Neural progenitor cell (in vitro differentiated cells): ENCODE results near the gene FOLR2. TPM values are rescaled to one million over a fixed set of nuclear protein-coding genes. Genes with fewer than 3 reads are reported as not detected.

Experiments
- DNase-seq: peaks from one replicate; pipeline ENCODE4 v3.0.0-alpha.2; 2016; ENCODE audit warnings: low spot score
- H2AFZ ChIP-seq: fragments of 200-600 bp; sonication (generic); replicated peaks from 2 replicates; pipeline ENCODE4 v1.6.1; 2016; ENCODE audit warnings: antibody characterized with exemption
- H3F3A ChIP-seq: fragments of 200-600 bp; sonication (generic); 2 replicates; pipeline ENCODE4 v1.6.1; 2016; ENCODE audit warnings: antibody characterized with exemption, low read depth
- H3K27ac ChIP-seq: fragments of 200-600 bp; sonication (generic); 2 replicates; pipeline ENCODE4 v1.5.1; 2016; ENCODE audit warnings: mild to moderate bottlenecking
- H3K27me3 ChIP-seq: fragments of 200-600 bp; sonication (generic); 2 replicates; pipeline ENCODE4 v1.6.1; 2016; ENCODE audit warnings: mild to moderate bottlenecking, moderate library complexity
- H3K36me3 ChIP-seq: fragments of 200-600 bp; sonication (generic); 2 replicates; pipeline ENCODE4 v1.5.1; 2016
- H3K4me1 ChIP-seq: fragments of 200-600 bp; sonication (generic); 2 replicates; pipeline ENCODE4 v1.6.1; 2016; ENCODE audit warnings: mixed run types
- H3K4me2 ChIP-seq: fragments of 200-600 bp; sonication (generic); 2 replicates; pipeline ENCODE4 v1.6.1; 2016
- H3K4me3 ChIP-seq: fragments of 200-600 bp; sonication (generic); 2 replicates; pipeline ENCODE4 v1.5.1; 2016
- H3K79me2 ChIP-seq: fragments of 200-600 bp; sonication (generic); 2 replicates; pipeline ENCODE4 v1.6.1; 2016; ENCODE audit warnings: low read depth
- H3K9ac ChIP-seq: fragments of 200-600 bp; sonication (generic); 2 replicates; pipeline ENCODE4 v1.6.1; 2016
- H3K9me3 ChIP-seq: fragments of 200-600 bp; sonication (generic); 2 replicates; pipeline ENCODE4 v1.5.1; 2016; ENCODE audit warnings: low read depth
- H4K20me1 ChIP-seq: fragments of 200-600 bp; sonication (generic); 2 replicates; pipeline ENCODE4 v1.6.1; 2016; ENCODE audit warnings: low read depth
- H3K27ac Mint-ChIP-seq: 3 replicates; pipeline ENCODE4 v1.8.0; 2021; ENCODE audit warnings: mixed read lengths
- H3K27me3 Mint-ChIP-seq: 2 replicates; pipeline ENCODE4 v1.8.0; 2022; ENCODE audit warnings: low read depth, mild to moderate bottlenecking, inconsistent platforms, moderate library complexity, mixed read lengths; ENCODE audit not compliant: insufficient read depth
- H3K36me3 Mint-ChIP-seq: 3 replicates; pipeline ENCODE4 v1.8.0; 2021; ENCODE audit warnings: mixed read lengths
- H3K4me1 Mint-ChIP-seq: 3 replicates; pipeline ENCODE4 v1.8.0; 2021; ENCODE audit warnings: mixed read lengths
- H3K4me3 Mint-ChIP-seq: 3 replicates; pipeline ENCODE4 v1.8.0; 2021; ENCODE audit warnings: mild to moderate bottlenecking, moderate library complexity, mixed read lengths
- H3K9me3 Mint-ChIP-seq: 3 replicates; pipeline ENCODE4 v1.8.0; 2020; ENCODE audit warnings: mixed read lengths
- EZH2 ChIP-seq: fragments of 200-600 bp; sonication (generic); IDR thresholded peaks from 2 replicates; pipeline ENCODE4 v1.6.1; 2017; ENCODE audit warnings: antibody characterized with exemption, mild to moderate bottlenecking, moderate library complexity
- EZH2phosphoT487 ChIP-seq: fragments of 200-600 bp; sonication (generic); IDR thresholded peaks from 2 replicates; pipeline ENCODE4 v1.6.1; 2017; ENCODE audit warnings: antibody characterized with exemption
- total RNA-seq: library from RNA; depleted of rRNA; stranded (reverse); fragments of >200 nt; gene quantifications from 2 replicates; pipeline ENCODE4 v1.2.3, GENCODE V29; 2015; ENCODE audit warnings: low replicate concordance
- TF ChIP-seq, protein P1 (sequence below): fragments of 200-600 bp; sonication (generic); IDR thresholded peaks from 2 replicates; pipeline ENCODE4 v1.5.1; 2017; ENCODE audit warnings: antibody characterized with exemption, mild to moderate bottlenecking

FOLR2 gene
- total RNA-seq, 1 donor from 2014 or later = not detected

DNA sequence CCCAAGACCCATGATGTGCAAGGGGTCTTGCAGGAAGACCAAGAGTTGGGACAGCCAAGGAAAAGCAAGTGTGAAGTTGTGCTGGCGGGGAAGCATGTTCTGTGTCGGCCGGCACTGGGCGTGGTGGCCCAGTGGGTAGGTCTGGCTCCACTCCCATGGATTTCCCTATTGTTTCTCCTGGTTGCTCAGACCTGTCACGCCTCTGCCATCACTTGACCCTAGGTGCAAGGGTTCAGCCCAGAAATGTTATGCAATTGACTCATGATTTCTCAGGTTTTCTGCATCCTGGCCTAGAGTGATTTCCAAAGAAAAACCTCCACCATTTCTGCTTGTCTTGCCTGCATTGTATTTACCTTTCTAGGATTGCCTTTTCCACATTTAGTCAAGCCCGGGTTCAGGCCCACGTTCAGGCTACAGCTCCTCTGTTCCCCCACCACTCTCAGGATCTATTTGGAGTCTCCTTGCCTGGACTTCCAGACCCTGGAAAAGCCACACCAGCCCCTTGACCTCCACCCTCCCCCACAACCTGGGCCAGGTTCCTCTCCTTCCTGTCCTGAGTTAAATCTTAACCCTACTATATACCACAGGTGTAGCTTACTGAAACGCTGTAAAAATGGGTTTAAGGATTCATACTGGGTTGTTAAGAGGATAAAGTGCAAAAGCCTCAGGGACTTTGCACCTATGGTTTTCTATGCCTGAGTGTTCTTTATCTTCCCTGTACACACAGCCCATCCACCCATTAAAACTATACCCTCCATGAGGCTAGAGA lies 42.1 kb upstream of the FOLR2 start:
- no peak for DNase-seq
- Histone ChIP-seq H3K27ac (no peak overlapping the region), H3F3A (no peaks in the 10 kb centered on the region), H4K20me1 (no peaks in the 10 kb centered on the region), H3K4me3 (no peak overlapping the region), H3K36me3 (no peaks in the 10 kb centered on the region), H3K9me3 (no peaks in the 10 kb centered on the region), H3K9ac (no peak overlapping the region), H3K4me1 (no peaks in the 10 kb centered on the region), H3K79me2 (no peaks in the 10 kb centered on the region), H2AFZ (no peak overlapping the region), H3K27me3 (no peaks in the 10 kb centered on the region), H3K4me2 (no peak overlapping the region)
- Mint-ChIP-seq H3K27me3 (peaks cover 3% of the 10 kb centered on the region), H3K27ac (no peak overlapping the region), H3K9me3 (no peaks in the 10 kb centered on the region), H3K36me3 (no peaks in the 10 kb centered on the region), H3K4me1 (no peaks in the 10 kb centered on the region), H3K4me3 (no peak overlapping the region)
- TF ChIP-seq, protein P1, sequence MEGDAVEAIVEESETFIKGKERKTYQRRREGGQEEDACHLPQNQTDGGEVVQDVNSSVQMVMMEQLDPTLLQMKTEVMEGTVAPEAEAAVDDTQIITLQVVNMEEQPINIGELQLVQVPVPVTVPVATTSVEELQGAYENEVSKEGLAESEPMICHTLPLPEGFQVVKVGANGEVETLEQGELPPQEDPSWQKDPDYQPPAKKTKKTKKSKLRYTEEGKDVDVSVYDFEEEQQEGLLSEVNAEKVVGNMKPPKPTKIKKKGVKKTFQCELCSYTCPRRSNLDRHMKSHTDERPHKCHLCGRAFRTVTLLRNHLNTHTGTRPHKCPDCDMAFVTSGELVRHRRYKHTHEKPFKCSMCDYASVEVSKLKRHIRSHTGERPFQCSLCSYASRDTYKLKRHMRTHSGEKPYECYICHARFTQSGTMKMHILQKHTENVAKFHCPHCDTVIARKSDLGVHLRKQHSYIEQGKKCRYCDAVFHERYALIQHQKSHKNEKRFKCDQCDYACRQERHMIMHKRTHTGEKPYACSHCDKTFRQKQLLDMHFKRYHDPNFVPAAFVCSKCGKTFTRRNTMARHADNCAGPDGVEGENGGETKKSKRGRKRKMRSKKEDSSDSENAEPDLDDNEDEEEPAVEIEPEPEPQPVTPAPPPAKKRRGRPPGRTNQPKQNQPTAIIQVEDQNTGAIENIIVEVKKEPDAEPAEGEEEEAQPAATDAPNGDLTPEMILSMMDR = no peak
- no peak for TF ChIP-seq EZH2phosphoT487
- no peak for TF ChIP-seq EZH2

DNA sequence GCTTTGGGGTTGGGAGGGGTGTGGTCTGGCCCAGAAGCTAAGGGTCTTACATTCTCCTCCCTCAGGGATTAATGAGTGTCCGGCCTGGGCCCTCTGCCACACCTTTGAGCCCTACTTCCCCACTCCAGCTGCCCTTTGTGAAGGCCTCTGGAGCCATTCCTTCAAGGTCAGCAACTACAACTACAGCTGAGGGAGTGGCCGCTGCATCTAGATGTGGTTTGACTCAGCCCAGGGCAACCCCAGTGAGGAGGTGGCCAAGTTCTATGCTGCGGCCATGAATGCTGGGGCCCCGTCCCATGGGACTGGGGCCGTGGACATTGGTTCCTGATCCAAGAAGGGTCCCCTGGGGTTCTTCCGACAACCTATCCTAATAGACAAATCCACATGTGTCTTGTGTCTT lies 38.9 kb upstream of the FOLR2 start:
- H3K9me3 ChIP-seq = no peaks in the 10 kb centered on the region
- no peaks in the 10 kb centered on the region for H3K4me1 ChIP-seq
- H3K36me3 Mint-ChIP-seq = no peaks in the 10 kb centered on the region
- H3K27ac Mint-ChIP-seq = peak overlapping the region; percentile 34
- no peaks in the 10 kb centered on the region for H3K79me2 ChIP-seq
- H3K27ac ChIP-seq = no peak overlapping the region
- no peaks in the 10 kb centered on the region for H3F3A ChIP-seq
- no peaks in the 10 kb centered on the region for H3K27me3 ChIP-seq
- DNase-seq = no peak
- H3K4me2 ChIP-seq = no peak overlapping the region
- H3K9me3 Mint-ChIP-seq = no peaks in the 10 kb centered on the region
- TF ChIP-seq, protein P1 = no peak
- no peak for TF ChIP-seq EZH2
- TF ChIP-seq EZH2phosphoT487 = no peak
- no peaks in the 10 kb centered on the region for H4K20me1 ChIP-seq
- no peak overlapping the region for H3K4me3 ChIP-seq
- H2AFZ ChIP-seq = no peak overlapping the region
- H3K36me3 ChIP-seq = no peaks in the 10 kb centered on the region
- no peak overlapping the region for H3K4me3 Mint-ChIP-seq
- H3K4me1 Mint-ChIP-seq = no peaks in the 10 kb centered on the region
- H3K27me3 Mint-ChIP-seq = peaks cover 12% of the 10 kb centered on the region
- H3K9ac ChIP-seq = no peak overlapping the region

DNA sequence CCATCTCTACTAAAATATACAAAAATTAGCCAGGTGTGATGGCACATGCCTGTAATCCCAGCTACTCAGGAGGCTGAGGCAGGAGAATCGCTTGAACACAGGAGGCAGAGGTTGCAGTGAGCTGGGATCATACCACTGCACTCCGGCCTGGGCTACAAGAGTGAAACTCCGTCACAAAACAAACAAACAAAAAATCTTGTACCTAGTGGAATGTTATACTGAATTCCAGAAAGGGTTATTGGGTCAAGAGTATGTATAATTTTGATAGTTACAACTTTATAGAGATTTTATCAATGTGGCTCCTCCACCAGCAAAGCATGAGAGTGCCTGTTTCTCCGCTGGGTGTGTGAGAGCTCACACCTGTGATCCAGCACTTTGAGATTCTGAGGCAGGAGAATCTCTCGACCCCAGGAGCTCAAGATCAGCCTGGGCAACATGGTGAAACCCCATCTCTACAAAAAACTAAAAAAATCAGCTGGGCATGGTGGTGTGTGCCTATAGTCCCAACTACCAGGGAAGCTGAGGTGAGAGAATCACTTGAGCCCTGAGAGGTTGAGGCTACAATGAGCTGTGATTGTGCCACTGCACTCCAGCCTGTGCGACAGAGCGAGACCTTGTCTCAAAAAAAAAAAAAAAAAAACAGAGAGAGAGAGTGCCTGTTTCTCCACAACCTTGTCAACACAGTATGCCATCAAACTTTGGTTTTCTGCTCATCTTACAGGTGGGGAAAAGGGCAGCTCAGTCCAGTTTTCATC lies 37.4 kb upstream of the FOLR2 start:
- TF ChIP-seq EZH2 (no peak), EZH2phosphoT487 (no peak)
- TF ChIP-seq, protein P1 = no peak
- DNase-seq = no peak
- no peaks in the 10 kb centered on the region for H3K4me1 ChIP-seq
- H3K36me3 Mint-ChIP-seq = no peaks in the 10 kb centered on the region
- no peak overlapping the region for H3K4me3 Mint-ChIP-seq
- H3K4me2 ChIP-seq = no peak overlapping the region
- H3F3A ChIP-seq = no peaks in the 10 kb centered on the region
- H3K9me3 Mint-ChIP-seq = no peaks in the 10 kb centered on the region
- no peak overlapping the region for H3K27ac Mint-ChIP-seq
- H3K4me1 Mint-ChIP-seq = no peaks in the 10 kb centered on the region
- H3K79me2 ChIP-seq = no peaks in the 10 kb centered on the region
- H3K4me3 ChIP-seq = no peak overlapping the region
- H3K27me3 Mint-ChIP-seq = peaks cover 12% of the 10 kb centered on the region
- no peak overlapping the region for H2AFZ ChIP-seq
- no peak overlapping the region for H3K9ac ChIP-seq
- no peaks in the 10 kb centered on the region for H3K9me3 ChIP-seq
- no peaks in the 10 kb centered on the region for H3K36me3 ChIP-seq
- H3K27ac ChIP-seq = no peak overlapping the region
- H4K20me1 ChIP-seq = no peaks in the 10 kb centered on the region
- no peaks in the 10 kb centered on the region for H3K27me3 ChIP-seq
